Activated naive CD4-positive, alpha-beta T cell treated with anti-CD3 and anti-CD28 coated beads, Interleukin-2, amount 50 U/mL, for 72 hours (primary cell): ENCODE results near the gene OTOA. TPM values are rescaled to one million over a fixed set of nuclear protein-coding genes. Genes with fewer than 3 reads are reported as not detected.
"Not testable (repeated sequence)": the region's sequence is repeated elsewhere in the genome, so short reads cannot be mapped to it uniquely, and the experiment has no call there.

Source experiments
- ATAC-seq, 2 donors: fragments of 150-1000 bp; cut with Tn5 transposase; 2 replicates each; pipeline ENCODE4 v1.10.0; 2021; ENCODE audit warnings: mild to moderate bottlenecking in 2 of 2, moderate library complexity in 2 of 2
- DNase-seq, 2 donors: peaks; one replicate each; pipeline ENCODE4 v3.0.0; 2021 to 2022; ENCODE audit warnings: low spot score in 2 of 2
- H3K27ac Mint-ChIP-seq, 2 donors: one replicate each; pipeline ENCODE4 v1.8.0; 2022; ENCODE audit warnings: mild to moderate bottlenecking in 2 of 2, mixed read lengths in 2 of 2
- H3K36me3 Mint-ChIP-seq, 2 donors: one replicate each; pipeline ENCODE4 v1.8.0; 2022; ENCODE audit warnings: mixed read lengths in 2 of 2
- H3K9me3 Mint-ChIP-seq, 2 donors: one replicate each; pipeline ENCODE4 v1.8.0; 2022; ENCODE audit warnings: mixed read lengths in 2 of 2
- total RNA-seq, 2 donors: library from RNA; stranded (reverse); gene quantifications; one replicate each; pipeline ENCODE4 v1.2.3, GENCODE V29; 2022

Gene OTOA
- total RNA-seq, 2 donors from 2014 or later: 0.12 to 0.18 TPM

DNA sequence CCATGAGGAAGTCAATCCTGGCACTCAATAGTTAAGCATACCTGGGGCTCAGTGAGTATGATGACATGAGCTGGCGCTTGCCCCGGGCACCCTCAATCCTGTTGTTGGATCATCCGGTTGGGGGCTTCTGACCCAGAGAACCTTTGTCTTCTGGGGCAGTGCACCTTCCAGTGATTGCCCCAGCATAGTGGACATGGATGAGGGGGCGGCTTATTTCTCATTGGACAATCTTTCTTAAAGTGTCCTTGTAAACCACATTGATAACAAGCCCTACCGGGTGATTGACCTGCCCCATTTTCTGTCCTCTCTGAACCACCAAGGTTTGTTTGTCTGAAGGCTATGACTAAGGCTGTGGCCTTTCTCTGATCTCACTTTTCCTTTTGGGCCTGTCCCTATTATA is 29.6 kb upstream of the OTOA start:
- Mint-ChIP-seq H3K9me3 (peaks cover 0 to 2% of the 10 kb centered on the region in 2 donors), H3K36me3 (peaks cover 18 to 21% of the 10 kb centered on the region in 2 donors), H3K27ac (no peak overlapping the region)
- peak in 1 of 2 donors; percentile 43 for ATAC-seq
- no peak for DNase-seq

DNA sequence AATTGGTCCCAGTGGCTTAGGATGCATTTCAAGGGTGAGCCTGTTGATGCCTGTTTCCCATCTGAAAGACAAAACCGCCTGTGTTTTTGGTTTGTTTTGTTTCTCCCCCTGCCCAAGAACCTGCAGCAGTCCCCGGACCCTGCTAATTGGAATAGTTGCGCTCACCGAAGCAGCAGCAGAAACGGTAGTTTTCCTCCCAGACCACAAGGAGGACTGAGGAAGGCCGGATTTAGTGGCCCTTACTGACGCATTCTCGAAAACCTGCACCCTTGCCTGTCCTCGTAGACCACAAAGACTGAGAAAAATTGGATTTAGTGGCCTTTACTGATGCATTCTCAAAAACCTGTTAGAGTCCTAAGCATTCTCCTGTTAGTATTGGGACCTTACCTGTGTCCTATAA is 28.1 kb upstream of the OTOA start:
- ATAC-seq, DNase-seq, H3K27ac Mint-ChIP-seq, H3K9me3 Mint-ChIP-seq: not testable (repeated sequence)
- H3K36me3 Mint-ChIP-seq: peaks cover 11 to 15% of the 10 kb centered on the region in 2 donors

- DNase-seq: no peak
Observed at GRCh38 chr16:21637032-21637968, 26.5 kb upstream of the OTOA start.

DNA sequence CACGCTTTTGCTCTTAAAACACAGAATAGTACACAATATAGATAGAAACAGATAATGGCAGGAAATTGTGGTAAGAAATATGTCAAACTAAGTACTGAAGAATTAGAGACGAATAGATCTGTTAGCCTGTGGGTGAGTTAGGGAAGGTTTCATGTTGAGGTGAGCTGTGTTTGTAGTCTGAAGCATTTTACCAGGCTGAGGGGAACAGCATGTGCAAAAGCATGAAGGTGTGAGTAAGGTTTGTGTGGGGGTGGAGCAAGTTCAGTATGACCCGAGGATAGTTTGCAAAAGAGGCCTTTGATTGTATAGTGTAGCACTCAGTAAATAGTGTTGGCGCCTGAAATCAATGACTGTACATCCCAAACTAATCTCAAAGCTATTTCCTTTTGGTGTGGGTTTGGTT is 25.2 kb upstream of the OTOA start:
- ATAC-seq (peak; percentile 78 to 97), DNase-seq (no peak)
- H3K27ac Mint-ChIP-seq: peak overlapping the region in 1 of 2 donors; percentile 42
- H3K9me3 Mint-ChIP-seq: no peaks in the 10 kb centered on the region
- peaks cover 11 to 15% of the 10 kb centered on the region in 2 donors for H3K36me3 Mint-ChIP-seq

More at GRCh38 chr16:21637032-21637968, 26.5 kb upstream of the OTOA start:
- peaks cover 11 to 15% of the 10 kb centered on the region in 2 donors for H3K36me3 Mint-ChIP-seq
- ATAC-seq: no peak
- H3K27ac Mint-ChIP-seq: no peak overlapping the region
- no peaks in the 10 kb centered on the region for H3K9me3 Mint-ChIP-seq

- H3K9me3 Mint-ChIP-seq: no peaks in the 10 kb centered on the region
- DNase-seq (no peak), ATAC-seq (no peak)
- no peak overlapping the region for H3K27ac Mint-ChIP-seq
- H3K36me3 Mint-ChIP-seq: peaks cover 11% of the 10 kb centered on the region in 2 donors
Observed at GRCh38 chr16:21639493-21639892, 24.3 kb upstream of the OTOA start.

DNA sequence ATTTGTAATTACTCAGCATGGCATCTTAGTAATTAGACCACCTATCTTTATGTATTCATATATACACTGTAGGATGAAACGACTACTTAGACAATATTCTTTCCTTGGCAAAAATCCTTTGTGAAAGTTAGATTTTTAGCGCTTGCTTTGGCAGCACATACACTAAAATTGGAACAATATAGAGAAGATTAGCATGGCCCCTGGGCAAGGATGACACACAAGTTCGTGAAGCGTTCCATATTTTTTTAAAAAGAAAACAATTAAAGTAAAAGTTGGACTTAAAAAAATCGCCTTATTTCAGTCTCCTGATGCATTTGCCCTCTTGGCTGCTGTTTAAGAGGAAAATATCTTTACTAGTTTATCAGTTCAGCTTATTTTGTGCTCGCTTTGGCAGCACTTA is 21.9 kb upstream of the OTOA start:
- Mint-ChIP-seq H3K36me3 (no peaks in the 10 kb centered on the region), H3K9me3 (no peaks in the 10 kb centered on the region), H3K27ac (no peak overlapping the region)
- DNase-seq (no peak), ATAC-seq (no peak)

DNA sequence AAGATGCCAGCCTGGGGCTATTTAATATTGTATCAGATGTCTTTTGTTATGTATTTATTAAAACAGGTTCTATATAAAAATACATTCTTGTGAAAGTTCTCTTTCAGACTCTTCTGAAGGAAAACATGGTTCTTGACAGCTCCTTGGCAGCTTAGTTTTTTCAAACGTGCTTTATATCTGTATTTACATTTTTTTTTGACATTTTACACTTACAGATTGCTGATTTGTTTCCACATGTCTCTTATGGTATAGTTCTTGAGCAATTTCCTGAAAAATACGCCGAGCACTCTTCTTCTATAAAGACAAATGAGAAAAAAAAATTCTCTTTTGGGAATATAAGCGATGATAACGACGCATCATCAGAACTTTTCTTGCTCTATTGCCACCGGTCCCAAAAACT is 20.9 kb upstream of the OTOA start:
- H3K27ac Mint-ChIP-seq: no peak overlapping the region
- ATAC-seq (no peak), DNase-seq (no peak)
- H3K9me3 Mint-ChIP-seq: no peaks in the 10 kb centered on the region
- no peaks in the 10 kb centered on the region for H3K36me3 Mint-ChIP-seq

DNA sequence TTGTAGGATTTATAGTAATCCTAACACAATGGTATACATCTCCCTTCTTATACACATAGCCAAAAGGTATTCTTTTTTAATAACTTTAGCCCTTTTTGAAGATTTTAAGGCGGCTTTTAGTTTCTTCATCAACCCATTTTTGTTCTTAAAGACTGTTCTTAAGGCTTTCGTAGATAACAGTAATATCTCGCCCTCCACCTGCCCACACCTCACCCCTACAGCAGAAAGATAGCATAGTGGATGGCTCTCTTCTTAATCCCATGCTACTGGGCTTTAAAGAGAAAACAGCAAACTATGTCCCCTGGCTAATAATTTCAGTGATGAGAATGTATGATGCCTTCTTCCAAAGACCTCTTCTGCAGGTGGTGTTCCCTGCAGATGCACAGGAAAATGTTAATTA is 20.0 kb upstream of the OTOA start:
- H3K27ac Mint-ChIP-seq: no peak overlapping the region
- ATAC-seq: no peak

GRCh38 chr16:21644674-21645073 is 19.1 kb upstream of the OTOA start:
- Mint-ChIP-seq H3K36me3 (no peaks in the 10 kb centered on the region), H3K27ac (peak overlapping the region; percentile 77 to 81), H3K9me3 (no peaks in the 10 kb centered on the region)
- DNase-seq (no peak), ATAC-seq (no peak)

More for the DNA sequence above, 20.0 kb upstream of the OTOA start:
- no peaks in the 10 kb centered on the region for H3K36me3 Mint-ChIP-seq
- no peak for DNase-seq
- no peaks in the 10 kb centered on the region for H3K9me3 Mint-ChIP-seq

- peak overlapping the region; percentile 77 to 81 for H3K27ac Mint-ChIP-seq
- peak; percentile 39 to 68 for ATAC-seq
- no peaks in the 10 kb centered on the region for H3K36me3 Mint-ChIP-seq
- no peaks in the 10 kb centered on the region for H3K9me3 Mint-ChIP-seq
- no peak for DNase-seq
Observed at GRCh38 chr16:21645261-21645721, 18.5 kb upstream of the OTOA start.

GRCh38 chr16:21646091-21646490 is 17.7 kb upstream of the OTOA start:
- H3K27ac Mint-ChIP-seq: peak overlapping the region; percentile 77 to 81
- H3K36me3 Mint-ChIP-seq: no peaks in the 10 kb centered on the region
- H3K9me3 Mint-ChIP-seq: no peaks in the 10 kb centered on the region
- DNase-seq (no peak), ATAC-seq (no peak)

DNA sequence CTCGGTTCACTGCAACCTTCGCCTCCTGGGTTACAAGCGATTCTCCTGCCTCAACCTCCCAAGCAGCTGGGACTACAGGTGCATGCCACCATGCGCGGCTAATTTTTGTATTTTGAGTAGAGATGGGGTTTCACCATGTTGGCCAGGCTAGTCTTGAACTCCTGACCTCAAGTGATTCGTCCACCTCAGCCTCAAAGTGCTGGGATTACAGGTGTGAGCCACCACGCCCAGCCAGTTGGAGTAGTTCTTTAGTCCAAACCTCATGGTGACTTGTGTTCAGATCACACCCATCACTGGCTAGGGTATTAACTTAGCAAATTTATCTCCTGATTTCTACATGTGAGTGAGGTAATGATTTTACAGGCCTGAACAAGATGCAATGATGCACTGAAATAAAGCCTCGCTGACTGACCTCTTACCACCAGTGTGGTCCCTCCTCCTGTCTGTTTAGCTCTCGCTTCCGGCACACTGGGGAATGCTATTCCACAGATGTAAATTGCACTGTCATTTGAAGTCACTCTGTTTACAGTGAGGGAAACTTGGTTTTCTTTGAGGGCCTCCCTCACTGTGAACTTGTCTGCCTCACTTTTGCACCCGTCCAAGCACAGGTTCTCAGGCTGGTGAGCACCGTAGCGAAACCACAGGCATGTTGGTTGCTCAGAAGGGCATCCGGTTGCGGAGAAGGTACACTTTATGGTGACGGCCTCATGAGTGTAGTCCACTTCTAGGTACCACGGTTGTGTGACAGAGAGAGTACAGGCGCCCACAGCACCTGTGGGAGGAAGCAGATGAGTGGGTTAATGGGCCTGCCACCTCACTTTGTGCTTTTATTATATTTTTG is 16.8 kb upstream of the OTOA start:
- DNase-seq (peak; percentile 69 to 84), ATAC-seq (peak; percentile 93 to 95)
- peak overlapping the region; percentile 81 to 93 for H3K27ac Mint-ChIP-seq
- no peaks in the 10 kb centered on the region for H3K36me3 Mint-ChIP-seq
- no peaks in the 10 kb centered on the region for H3K9me3 Mint-ChIP-seq

DNA sequence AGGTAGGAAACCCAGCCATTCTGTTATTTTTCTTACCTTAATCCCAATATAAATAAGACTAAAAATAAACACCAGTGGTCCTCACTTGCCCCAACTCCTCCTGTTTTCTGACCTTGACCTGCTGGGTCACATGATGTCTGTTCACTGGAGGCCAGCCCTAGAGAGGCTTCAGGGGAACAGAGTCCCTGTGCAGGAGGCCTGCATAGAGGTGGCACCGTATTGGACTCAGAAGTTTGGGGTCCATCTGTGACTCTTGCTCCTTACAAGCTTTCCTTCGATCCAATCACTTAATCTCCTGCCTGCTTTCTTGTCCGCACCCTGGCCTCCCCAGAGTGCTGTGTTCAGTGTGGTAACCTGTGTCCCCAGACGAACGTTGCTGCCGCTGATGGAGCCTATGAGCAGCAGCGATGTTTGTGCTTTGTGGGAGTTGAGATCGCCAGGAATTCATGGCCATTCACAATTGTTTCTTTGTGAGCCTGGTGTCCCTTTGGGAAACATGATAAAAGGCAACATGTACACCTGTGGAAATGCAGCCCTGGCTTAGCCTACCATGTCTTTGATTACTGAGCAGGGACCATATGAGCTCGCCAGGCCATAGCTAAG is 16.1 kb upstream of the OTOA start:
- Mint-ChIP-seq H3K9me3 (no peaks in the 10 kb centered on the region), H3K36me3 (no peaks in the 10 kb centered on the region), H3K27ac (peak overlapping the region in 1 of 2 donors; percentile 81)
- no peak for DNase-seq
- peak in 1 of 2 donors; percentile 0 for ATAC-seq

GRCh38 chr16:21649826-21650406 is 13.9 kb upstream of the OTOA start:
- H3K27ac Mint-ChIP-seq, H3K36me3 Mint-ChIP-seq: not testable (repeated sequence)

GRCh38 chr16:21650521-21650920 is 13.2 kb upstream of the OTOA start:
- no peak for DNase-seq
- no peak for ATAC-seq
- Mint-ChIP-seq H3K36me3 (no peaks in the 10 kb centered on the region), H3K9me3 (no peaks in the 10 kb centered on the region), H3K27ac (no peak overlapping the region)

More at GRCh38 chr16:21649826-21650406, 13.9 kb upstream of the OTOA start:
- not testable (repeated sequence) for H3K9me3 Mint-ChIP-seq, ATAC-seq, DNase-seq

DNA sequence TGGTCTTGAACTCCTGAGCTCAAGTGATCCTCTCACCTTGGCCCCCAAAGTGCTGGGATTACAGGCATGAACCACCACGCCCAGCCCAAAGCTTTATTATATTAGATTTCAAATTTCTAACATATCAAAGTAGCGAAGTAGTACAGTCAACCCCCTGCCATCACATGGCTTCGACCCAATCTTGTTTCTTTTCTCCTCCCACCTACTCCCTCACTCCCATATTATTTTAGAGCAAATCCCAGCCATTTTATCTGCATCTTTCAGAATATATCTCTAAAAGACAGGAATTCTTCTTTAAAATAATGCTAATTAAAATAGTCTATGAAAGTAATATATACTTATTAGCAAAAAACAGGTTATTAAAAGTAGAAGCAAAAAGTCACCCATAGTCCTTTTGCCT is 12.3 kb upstream of the OTOA start:
- ATAC-seq (no peak), DNase-seq (no peak)
- H3K36me3 Mint-ChIP-seq: peaks cover 0 to 5% of the 10 kb centered on the region in 2 donors
- H3K27ac Mint-ChIP-seq: no peak overlapping the region
- H3K9me3 Mint-ChIP-seq: no peaks in the 10 kb centered on the region
